Measurements from ENCODE around the gene PTPRQ. TPM values are rescaled to one million over a fixed set of nuclear protein-coding genes. Genes with fewer than 3 reads are reported as not detected.

PTPRQ gene
- total RNA-seq, 1 donor from 2014 or later: 0.07 TPM

DNA sequence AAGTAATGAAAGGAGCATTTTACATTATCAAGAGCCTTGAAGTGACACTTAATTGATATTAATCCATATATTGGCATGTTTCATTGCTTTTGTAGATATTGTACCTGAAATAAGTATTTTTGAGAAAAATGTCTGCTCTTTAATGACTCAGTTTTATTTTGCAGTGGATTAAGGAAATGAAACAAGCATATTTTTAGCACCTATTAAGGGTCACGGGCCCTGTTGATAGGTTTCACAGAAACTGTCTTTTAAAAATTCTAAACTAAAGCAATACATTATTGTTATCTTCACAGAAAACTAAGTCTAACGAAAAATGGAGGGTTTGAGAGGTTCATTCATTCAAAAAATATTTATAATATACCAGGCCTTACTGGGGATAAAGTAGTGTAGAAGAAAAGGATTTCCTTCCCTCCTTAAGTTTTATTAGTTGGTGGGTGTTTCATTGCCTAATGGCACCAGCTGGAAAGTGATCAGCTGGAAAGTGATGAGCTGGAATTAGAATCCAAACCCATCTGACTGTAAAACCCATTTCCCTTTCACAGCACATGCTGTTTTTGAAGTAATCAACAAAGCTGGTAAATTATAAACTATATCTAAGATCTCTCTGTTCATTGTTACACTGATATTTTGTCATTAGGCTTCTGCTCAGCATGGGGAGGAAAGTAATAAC is 54.2 kb downstream of the PTPRQ start:
- no peak for DNase-seq (ENCODE audit: low spot score)
- Histone ChIP-seq H2AFZ (replicated peaks) (no peak overlapping the region), H3K27me3 (no peaks in the 10 kb centered on the region), H3K4me2 (no peak overlapping the region), H3K9me3 (ENCODE audit: low read depth) (no peaks in the 10 kb centered on the region), H3K9ac (no peak overlapping the region), H3K27ac (no peak overlapping the region), H3K4me3 (no peak overlapping the region), H3K4me1 (no peaks in the 10 kb centered on the region), H3K79me2 (ENCODE audit: low read depth) (no peaks in the 10 kb centered on the region), H4K20me1 (ENCODE audit: low read depth) (no peaks in the 10 kb centered on the region), H3F3A (ENCODE audit: low read depth) (no peaks in the 10 kb centered on the region), H3K36me3 (no peaks in the 10 kb centered on the region)
- no peaks in the 10 kb centered on the region for H3K36me3 Mint-ChIP-seq
- no peak overlapping the region for H3K4me3 Mint-ChIP-seq
- H3K4me1 Mint-ChIP-seq: peaks cover 5% of the 10 kb centered on the region
- no peak overlapping the region for H3K27ac Mint-ChIP-seq
- H3K9me3 Mint-ChIP-seq: no peaks in the 10 kb centered on the region
- H3K27me3 Mint-ChIP-seq (ENCODE audit: insufficient read depth, low read depth): peaks cover 5% of the 10 kb centered on the region
- no peak for TF ChIP-seq EZH2phosphoT487 (IDR thresholded peaks at IDR 0.05)
- TF ChIP-seq, protein P1, sequence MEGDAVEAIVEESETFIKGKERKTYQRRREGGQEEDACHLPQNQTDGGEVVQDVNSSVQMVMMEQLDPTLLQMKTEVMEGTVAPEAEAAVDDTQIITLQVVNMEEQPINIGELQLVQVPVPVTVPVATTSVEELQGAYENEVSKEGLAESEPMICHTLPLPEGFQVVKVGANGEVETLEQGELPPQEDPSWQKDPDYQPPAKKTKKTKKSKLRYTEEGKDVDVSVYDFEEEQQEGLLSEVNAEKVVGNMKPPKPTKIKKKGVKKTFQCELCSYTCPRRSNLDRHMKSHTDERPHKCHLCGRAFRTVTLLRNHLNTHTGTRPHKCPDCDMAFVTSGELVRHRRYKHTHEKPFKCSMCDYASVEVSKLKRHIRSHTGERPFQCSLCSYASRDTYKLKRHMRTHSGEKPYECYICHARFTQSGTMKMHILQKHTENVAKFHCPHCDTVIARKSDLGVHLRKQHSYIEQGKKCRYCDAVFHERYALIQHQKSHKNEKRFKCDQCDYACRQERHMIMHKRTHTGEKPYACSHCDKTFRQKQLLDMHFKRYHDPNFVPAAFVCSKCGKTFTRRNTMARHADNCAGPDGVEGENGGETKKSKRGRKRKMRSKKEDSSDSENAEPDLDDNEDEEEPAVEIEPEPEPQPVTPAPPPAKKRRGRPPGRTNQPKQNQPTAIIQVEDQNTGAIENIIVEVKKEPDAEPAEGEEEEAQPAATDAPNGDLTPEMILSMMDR (IDR thresholded peaks at IDR 0.05): no peak
- no peak for TF ChIP-seq EZH2 (IDR thresholded peaks at IDR 0.05)

DNA sequence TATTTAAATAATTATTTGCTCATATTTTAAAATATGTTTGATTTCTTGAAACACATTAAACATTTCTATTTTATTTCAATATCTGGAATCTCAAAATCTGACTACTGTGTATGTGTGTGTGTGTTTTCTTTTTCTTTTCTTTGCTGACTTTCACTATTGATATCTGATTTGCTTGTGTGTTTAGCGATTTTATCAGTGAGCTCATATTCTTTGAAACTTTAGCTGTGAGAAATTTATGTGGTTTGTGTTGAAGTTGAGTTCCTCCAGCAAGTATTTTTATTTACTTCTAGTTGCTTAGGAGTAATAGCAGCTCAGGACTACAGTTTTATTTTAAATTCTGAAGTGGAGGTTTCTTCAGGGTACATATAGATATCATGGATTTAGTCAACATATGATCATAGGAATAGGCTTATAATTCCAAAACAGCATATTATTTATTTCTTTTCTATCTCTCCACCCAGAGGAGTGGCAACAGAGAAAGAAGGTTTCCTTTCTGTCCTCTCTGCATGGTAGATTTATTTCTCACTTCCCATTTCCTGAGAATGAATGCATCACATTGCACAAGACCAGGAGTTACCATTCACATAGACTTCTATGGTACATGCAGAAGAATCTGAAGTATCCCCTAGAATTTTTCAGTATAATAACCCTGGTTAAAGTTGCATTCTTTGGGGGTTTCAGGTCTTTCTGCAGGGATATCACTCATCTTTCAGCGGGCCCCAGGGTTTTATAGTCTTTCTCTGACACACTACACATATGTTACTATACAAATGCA is 60.5 kb downstream of the PTPRQ start:
- DNase-seq (ENCODE audit: low spot score): no peak
- no peaks in the 10 kb centered on the region for H3K4me1 Mint-ChIP-seq
- H3K27me3 Mint-ChIP-seq (ENCODE audit: insufficient read depth, low read depth): no peaks in the 10 kb centered on the region
- Histone ChIP-seq H3K27me3 (no peaks in the 10 kb centered on the region), H3K36me3 (no peaks in the 10 kb centered on the region), H3K9ac (no peak overlapping the region), H3K79me2 (ENCODE audit: low read depth) (no peaks in the 10 kb centered on the region), H2AFZ (replicated peaks) (no peak overlapping the region), H3K9me3 (ENCODE audit: low read depth) (no peaks in the 10 kb centered on the region), H3K4me3 (no peak overlapping the region), H4K20me1 (ENCODE audit: low read depth) (no peaks in the 10 kb centered on the region), H3F3A (ENCODE audit: low read depth) (no peaks in the 10 kb centered on the region), H3K4me2 (no peak overlapping the region), H3K4me1 (no peaks in the 10 kb centered on the region), H3K27ac (no peak overlapping the region)
- no peaks in the 10 kb centered on the region for H3K9me3 Mint-ChIP-seq
- no peak for TF ChIP-seq EZH2phosphoT487 (IDR thresholded peaks at IDR 0.05)
- TF ChIP-seq, protein P1 (IDR thresholded peaks at IDR 0.05): no peak
- TF ChIP-seq EZH2 (IDR thresholded peaks at IDR 0.05): no peak
- no peak overlapping the region for H3K27ac Mint-ChIP-seq
- no peak overlapping the region for H3K4me3 Mint-ChIP-seq
- no peaks in the 10 kb centered on the region for H3K36me3 Mint-ChIP-seq

DNA sequence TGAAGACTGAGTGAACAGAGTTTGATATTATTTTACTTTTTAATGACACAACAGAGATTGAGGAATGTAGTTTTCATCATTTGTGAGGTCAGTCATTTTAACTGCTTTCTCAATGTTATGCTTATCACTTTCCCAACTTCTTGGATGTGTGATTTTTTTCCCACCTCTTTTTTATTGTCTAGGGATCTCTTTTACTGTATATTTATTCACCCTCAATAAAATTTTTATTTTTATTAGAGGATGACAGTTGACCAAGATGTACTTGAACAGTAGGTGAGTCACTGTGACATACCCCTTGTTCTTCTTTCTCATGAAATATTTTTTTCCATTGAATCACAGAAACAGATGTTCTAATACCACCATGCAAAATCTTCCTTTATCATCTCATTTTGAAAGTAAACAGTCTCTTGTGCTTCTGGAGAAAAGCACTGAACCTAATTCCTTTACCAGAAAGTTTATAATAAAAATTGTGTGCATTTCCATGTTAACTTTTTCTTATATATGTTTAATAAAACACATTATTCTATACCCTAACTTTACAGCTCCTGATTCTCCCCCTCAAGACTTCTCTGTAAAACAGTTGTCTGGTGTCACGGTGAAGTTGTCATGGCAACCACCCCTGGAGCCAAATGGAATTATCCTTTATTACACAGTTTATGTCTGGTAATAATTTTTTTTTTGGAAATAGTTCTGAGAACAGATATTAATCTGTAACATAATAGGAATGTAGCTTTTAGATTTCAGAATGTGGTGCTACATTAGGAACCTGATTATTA is 65.9 kb downstream of the PTPRQ start:
- Mint-ChIP-seq H3K27ac (no peak overlapping the region), H3K9me3 (no peaks in the 10 kb centered on the region), H3K36me3 (no peaks in the 10 kb centered on the region), H3K27me3 (ENCODE audit: insufficient read depth, low read depth) (no peaks in the 10 kb centered on the region), H3K4me1 (peaks cover 7% of the 10 kb centered on the region), H3K4me3 (no peak overlapping the region)
- no peaks in the 10 kb centered on the region for H4K20me1 ChIP-seq (ENCODE audit: low read depth)
- H3K4me1 ChIP-seq: no peaks in the 10 kb centered on the region
- H3K36me3 ChIP-seq: no peaks in the 10 kb centered on the region
- no peak overlapping the region for H3K27ac ChIP-seq
- TF ChIP-seq EZH2phosphoT487 (IDR thresholded peaks at IDR 0.05) (no peak), EZH2 (IDR thresholded peaks at IDR 0.05) (no peak)
- TF ChIP-seq, protein P1 (IDR thresholded peaks at IDR 0.05): no peak
- H3K79me2 ChIP-seq (ENCODE audit: low read depth): no peaks in the 10 kb centered on the region
- no peaks in the 10 kb centered on the region for H3F3A ChIP-seq (ENCODE audit: low read depth)
- H3K9ac ChIP-seq: no peak overlapping the region
- no peak overlapping the region for H2AFZ ChIP-seq (replicated peaks)
- DNase-seq (ENCODE audit: low spot score): no peak
- H3K4me3 ChIP-seq: no peak overlapping the region
- no peak overlapping the region for H3K4me2 ChIP-seq
- no peaks in the 10 kb centered on the region for H3K9me3 ChIP-seq (ENCODE audit: low read depth)
- H3K27me3 ChIP-seq: no peaks in the 10 kb centered on the region

Measured in neural progenitor cell (in vitro differentiated cells).